Peyer's patch (tissue), 4 donors: Measurements from ENCODE around the gene RBP4. TPM values are rescaled to one million over a fixed set of nuclear protein-coding genes. Genes with fewer than 3 reads are reported as not detected.

Experiments
- DNase-seq, 3 donors: peaks; one replicate each; pipeline ENCODE4 v3.0.0-alpha.2; 2017 to 2019
- H3K27ac ChIP-seq, 4 donors: fragments of 200-600 bp; sonication (generic); one replicate each; pipeline ENCODE4 v1.5.1; 2016 to 2019
- H3K27me3 ChIP-seq, 2 donors: fragments of 200-600 bp; sonication (generic); one replicate each; pipeline ENCODE4 v1.5.1; 2019
- H3K36me3 ChIP-seq, 3 donors: fragments of 200-600 bp; sonication (generic); one replicate each; pipeline ENCODE4 v1.5.1; 2016 to 2019
- H3K4me1 ChIP-seq, 4 donors: fragments of 200-600 bp; sonication (generic); one replicate each; pipeline ENCODE4 v1.5.1; 2016 to 2019
- H3K4me3 ChIP-seq, 4 donors: fragments of 200-600 bp; sonication (generic); 1 replicate in 3 of 4; 2 replicates in 1 of 4; pipeline ENCODE4 v1.5.1; 2016 to 2019; ENCODE audit warnings: mild to moderate bottlenecking in 1 of 4
- H3K9me3 ChIP-seq, 4 donors: fragments of 200-600 bp; sonication (generic); one replicate each; pipeline ENCODE4 v1.5.1; 2016 to 2019; ENCODE audit warnings: mild to moderate bottlenecking in 1 of 4
- CTCF ChIP-seq, 6 experiments: fragments of 450-650 bp in 4 of 6; fragments of 200-600 bp in 2 of 6; sonication (generic) in 1 of 6; IDR thresholded peaks; one replicate each; pipeline ENCODE4 v1.5.1; 2017 to 2019; ENCODE audit warnings: antibody characterized with exemption in 6 of 6, mild to moderate bottlenecking in 3 of 6, moderate library complexity in 1 of 6
- POLR2A ChIP-seq, 2 donors: fragments of 450-650 bp; IDR thresholded peaks; one replicate each; pipeline ENCODE4 v1.5.1; 2017; ENCODE audit warnings: antibody characterized with exemption in 2 of 2, mild to moderate bottlenecking in 2 of 2, moderate library complexity in 2 of 2
- total RNA-seq, 4 donors: library from RNA; depleted of rRNA; stranded (reverse); fragments of >200 nt; gene quantifications; one replicate each; pipeline ENCODE4 v1.1.0, GENCODE V29; 2016

The RBP4 gene
- total RNA-seq, 4 donors from 2014 or later = 1.7 to 3.9 TPM; not detected in 2

- no peak for DNase-seq
- peaks cover 0 to 13% (median 0%) of the 10 kb centered on the region in 4 donors for H3K4me1 ChIP-seq
- peaks cover 0 to 7% of the 10 kb centered on the region in 2 donors for H3K27me3 ChIP-seq
- no peak overlapping the region for H3K4me3 ChIP-seq
- H3K36me3 ChIP-seq = no peaks in the 10 kb centered on the region
- TF ChIP-seq CTCF (IDR thresholded peaks at IDR 0.05) (no peak), POLR2A (IDR thresholded peaks at IDR 0.05) (no peak)
- H3K9me3 ChIP-seq = no peaks in the 10 kb centered on the region
- no peak overlapping the region for H3K27ac ChIP-seq
Observed at GRCh38 chr10:93565446-93565845, 35.6 kb downstream of the RBP4 start.

- Histone ChIP-seq H3K27me3 (no peaks in the 10 kb centered on the region), H3K36me3 (no peaks in the 10 kb centered on the region), H3K9me3 (no peaks in the 10 kb centered on the region), H3K4me1 (no peaks in the 10 kb centered on the region), H3K27ac (no peak overlapping the region), H3K4me3 (no peak overlapping the region)
- no peak for DNase-seq
- no peak for TF ChIP-seq CTCF (IDR thresholded peaks at IDR 0.05)
- no peak for TF ChIP-seq POLR2A (IDR thresholded peaks at IDR 0.05)
Observed at GRCh38 chr10:93560541-93560940, 40.5 kb downstream of the RBP4 start.

GRCh38 chr10:93559490-93559889 lies 41.5 kb downstream of the RBP4 start:
- Histone ChIP-seq H3K4me1 (peaks cover 0 to 8% (median 0%) of the 10 kb centered on the region in 4 donors), H3K36me3 (no peaks in the 10 kb centered on the region), H3K27me3 (no peaks in the 10 kb centered on the region), H3K27ac (no peak overlapping the region), H3K4me3 (no peak overlapping the region), H3K9me3 (no peaks in the 10 kb centered on the region)
- no peak for DNase-seq
- no peak for TF ChIP-seq CTCF (IDR thresholded peaks at IDR 0.05)
- no peak for TF ChIP-seq POLR2A (IDR thresholded peaks at IDR 0.05)

GRCh38 chr10:93554760-93555432 lies 46.1 kb downstream of the RBP4 start:
- Histone ChIP-seq H3K27ac (peak overlapping the region in 1 of 4 donors; percentile 57), H3K9me3 (no peaks in the 10 kb centered on the region)
- DNase-seq = peak; percentile 27 to 83 (median 77)

GRCh38 chr10:93554316-93554663 lies 46.7 kb downstream of the RBP4 start:
- Histone ChIP-seq H3K27me3 (no peaks in the 10 kb centered on the region), H3K36me3 (no peaks in the 10 kb centered on the region), H3K4me3 (no peak overlapping the region), H3K27ac (no peak overlapping the region), H3K9me3 (no peaks in the 10 kb centered on the region), H3K4me1 (peaks cover 0 to 14% (median 0%) of the 10 kb centered on the region in 4 donors)
- TF ChIP-seq CTCF (IDR thresholded peaks at IDR 0.05) = no peak
- TF ChIP-seq POLR2A (IDR thresholded peaks at IDR 0.05) = no peak
- no peak for DNase-seq

More at GRCh38 chr10:93554760-93555432, 46.1 kb downstream of the RBP4 start:
- TF ChIP-seq POLR2A (IDR thresholded peaks at IDR 0.05) = no peak
- peak in 5 of 6 experiments; percentile 11 to 65 (median 58) for TF ChIP-seq CTCF (IDR thresholded peaks at IDR 0.05)
- Histone ChIP-seq H3K4me3 (no peak overlapping the region), H3K4me1 (peaks cover 0 to 14% (median 0%) of the 10 kb centered on the region in 4 donors), H3K36me3 (no peaks in the 10 kb centered on the region), H3K27me3 (no peaks in the 10 kb centered on the region)
